CD4-positive, alpha-beta T cell treated with Interleukin-2 at 100 ng/mL for 4 hours (primary cell): Measurements from ENCODE around the gene C21orf91.
"Not testable (repeated sequence)": the region's sequence is repeated elsewhere in the genome, so short reads cannot be mapped to it uniquely, and the experiment has no call there.

Experiments
- DNase-seq: peaks from one replicate; pipeline ENCODE4 v3.0.0-alpha.2; 2020; ENCODE audit warnings: low spot score

C21orf91 gene

DNA sequence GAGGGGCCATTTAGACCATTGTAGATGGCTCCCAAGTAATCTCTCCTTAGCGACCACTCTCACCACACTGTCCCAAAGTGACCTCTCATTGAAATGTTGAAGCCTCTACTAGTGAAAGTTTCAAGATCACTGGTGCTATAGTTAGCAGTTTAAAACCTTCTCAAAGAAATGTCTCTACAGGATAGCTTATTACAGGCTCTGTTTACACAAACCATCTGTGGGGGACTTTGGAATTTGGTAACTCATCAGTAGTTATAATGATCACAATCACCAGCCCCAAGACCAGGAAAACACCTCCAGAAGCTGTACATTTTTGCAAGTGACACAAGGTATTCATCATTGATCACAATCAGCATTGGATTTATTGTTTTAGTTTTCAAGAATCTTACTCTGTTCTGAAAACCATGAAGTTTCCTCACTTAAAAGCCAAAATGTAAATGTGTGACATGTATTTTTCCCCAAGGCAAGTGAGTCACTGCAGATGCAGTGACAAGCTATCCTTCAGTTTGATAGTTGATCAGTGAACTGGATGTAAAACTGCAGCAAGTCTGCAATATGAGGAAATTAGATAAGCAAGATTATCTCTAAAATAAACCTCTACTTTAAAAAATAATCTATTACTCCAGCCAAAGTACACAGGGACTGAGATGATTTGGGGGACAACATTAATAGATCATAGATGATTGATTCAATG, 41.9 kb downstream of the C21orf91 start:
- peak; percentile 41 for DNase-seq

DNA sequence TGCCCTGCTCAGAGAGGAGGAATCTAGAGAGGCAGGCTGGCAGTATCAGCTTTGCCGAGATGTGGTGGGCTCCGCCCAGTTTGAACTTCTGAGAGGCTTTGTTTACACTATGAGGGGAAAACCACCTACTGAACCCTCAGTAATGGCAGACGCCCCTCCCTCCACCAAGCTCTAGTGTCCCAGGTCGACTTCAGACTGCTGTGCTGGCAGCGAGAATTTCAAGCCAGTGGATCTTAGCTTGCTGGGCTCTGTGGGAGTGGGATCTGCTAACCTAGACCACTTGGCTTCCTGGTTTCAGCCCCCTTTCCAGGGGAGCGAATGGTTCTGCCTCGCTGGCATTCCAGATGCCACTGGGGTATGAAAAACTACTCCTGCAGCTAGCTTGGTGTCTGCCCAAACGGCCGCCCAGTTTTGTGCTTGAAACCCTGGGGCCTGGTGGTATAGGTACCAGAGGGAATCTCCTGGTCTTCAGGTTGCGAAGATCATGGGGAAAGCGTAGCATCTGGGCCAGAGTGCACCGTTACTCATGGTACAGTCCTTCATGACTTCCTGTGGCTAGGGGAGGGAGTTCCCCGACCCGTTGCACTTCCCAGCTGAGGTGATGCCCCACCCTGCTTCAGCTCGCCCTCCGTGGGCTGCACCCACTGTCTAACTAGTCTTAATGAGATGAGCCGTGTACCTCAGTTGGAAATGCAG, 43.6 kb downstream of the C21orf91 start:
- DNase-seq = peak; percentile 79

DNA sequence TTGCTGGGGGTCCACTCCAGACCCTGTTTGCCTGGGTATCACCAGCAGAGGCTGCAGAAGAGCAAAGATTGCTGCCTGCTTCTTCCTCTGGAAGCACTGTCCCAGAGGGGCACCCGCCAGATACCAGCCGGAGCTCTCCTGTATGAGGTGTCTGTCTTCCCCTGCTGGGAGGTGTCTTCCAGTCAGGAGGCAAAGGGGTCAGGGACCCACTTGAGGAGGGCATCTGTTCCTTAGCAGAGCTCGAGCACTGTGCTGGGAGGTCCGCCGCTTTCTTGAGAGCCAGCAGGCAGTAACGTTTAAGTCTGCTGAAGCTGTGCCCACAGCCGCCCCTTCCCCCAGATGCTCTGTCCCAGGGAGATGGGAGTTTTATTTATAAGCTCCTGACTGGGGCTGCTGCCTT, 44.1 kb downstream of the C21orf91 start:
- not testable (repeated sequence) for DNase-seq

DNA sequence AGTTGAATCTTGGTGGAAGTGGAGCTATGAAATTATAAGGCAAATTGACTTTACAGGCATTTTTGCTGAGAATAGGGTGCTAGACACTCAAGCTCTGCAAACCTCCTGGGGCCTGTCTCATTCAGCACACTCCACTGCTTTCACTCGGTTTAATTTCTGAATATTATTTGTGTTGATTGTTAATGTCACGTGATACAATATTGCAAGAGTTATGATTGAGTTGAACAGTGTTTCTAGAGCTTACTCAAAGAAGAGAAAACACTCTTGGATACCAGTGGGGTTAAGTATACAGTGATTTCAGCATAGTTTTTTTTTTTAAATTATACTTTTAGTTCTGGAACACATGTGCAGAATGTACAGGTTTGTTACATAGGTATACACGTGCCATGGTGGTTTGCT, 49.7 kb downstream of the C21orf91 start:
- no peak for DNase-seq

DNA sequence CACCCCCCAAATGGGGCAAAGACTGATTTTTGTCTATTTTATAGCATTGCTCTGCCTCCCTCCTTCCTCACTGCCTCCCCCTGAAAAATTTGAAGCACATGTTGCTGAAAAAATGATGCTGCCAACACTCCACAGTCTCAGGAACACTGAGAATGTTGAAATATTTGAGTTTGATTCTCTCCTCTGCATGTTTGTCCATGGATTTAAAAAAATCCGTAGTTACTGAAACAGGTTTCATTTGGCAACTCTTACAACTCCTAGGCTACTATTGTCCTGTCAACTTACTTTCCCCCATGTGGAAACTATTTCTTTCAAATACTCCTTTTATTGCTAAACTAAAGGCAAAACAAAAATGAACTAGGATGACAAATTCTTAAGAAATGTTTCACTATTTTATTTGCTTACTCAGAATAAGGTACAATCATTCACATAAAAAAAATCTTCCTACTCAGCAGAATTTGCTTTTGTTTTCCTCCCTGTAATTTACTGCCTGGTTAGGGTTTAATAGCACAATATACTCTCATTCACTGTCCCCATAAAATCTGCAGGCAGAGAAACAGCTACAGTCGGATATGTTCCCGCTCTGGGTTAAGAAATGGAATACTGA, 50.2 kb downstream of the C21orf91 start:
- no peak for DNase-seq

DNA sequence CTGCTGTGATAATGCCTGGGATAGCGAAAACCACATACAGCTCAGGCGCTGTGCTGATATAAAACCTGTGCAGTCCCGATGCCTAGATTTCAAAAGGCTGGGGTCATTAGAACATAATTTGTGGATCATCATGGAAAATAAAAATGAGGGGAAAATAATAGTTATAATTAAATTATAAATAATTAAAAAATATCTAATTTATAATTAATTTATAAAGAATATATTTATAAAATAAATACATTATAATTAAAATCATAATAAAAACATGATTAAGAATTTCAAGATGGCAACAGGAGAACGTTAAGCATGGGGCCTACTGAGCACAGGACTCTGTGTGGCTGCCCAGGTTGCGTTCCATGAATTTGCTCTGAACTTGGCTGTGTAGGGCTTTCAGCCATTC, 53.9 kb downstream of the C21orf91 start:
- DNase-seq = no peak

DNA sequence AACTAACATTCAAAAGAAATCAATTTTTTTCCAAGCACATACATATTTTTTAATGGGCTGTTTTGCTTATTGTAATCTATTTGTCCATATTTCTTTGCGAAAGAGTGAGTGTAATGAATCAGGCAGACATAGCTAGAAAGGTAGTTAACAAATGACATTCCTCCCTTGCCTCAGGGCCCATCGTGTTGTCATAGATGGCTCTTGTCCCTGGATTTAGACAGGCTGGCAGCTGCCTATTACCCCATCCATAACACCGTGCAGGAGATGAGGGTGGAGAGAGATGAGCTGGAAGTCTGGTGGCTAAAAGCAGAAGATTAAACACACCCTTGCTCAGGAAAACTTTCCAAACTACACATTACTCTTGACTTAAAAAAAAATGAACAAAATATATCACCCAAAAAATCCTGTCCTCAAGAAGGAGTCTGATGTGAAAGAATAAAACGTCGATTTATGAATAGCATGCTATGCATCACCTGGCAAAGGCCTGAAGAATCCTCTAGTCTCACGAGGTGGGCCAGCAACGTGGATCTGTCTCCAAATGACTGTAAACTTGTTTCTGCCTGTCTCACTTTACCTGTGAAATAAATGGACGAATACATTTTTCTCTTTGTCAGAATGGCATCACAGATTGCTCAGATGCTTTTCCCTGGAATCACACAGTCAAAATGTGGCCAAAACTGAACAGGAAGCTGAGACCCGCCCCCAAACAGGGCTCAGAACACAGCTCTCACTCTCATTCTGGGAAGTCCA, 55.7 kb downstream of the C21orf91 start:
- DNase-seq = no peak

DNA sequence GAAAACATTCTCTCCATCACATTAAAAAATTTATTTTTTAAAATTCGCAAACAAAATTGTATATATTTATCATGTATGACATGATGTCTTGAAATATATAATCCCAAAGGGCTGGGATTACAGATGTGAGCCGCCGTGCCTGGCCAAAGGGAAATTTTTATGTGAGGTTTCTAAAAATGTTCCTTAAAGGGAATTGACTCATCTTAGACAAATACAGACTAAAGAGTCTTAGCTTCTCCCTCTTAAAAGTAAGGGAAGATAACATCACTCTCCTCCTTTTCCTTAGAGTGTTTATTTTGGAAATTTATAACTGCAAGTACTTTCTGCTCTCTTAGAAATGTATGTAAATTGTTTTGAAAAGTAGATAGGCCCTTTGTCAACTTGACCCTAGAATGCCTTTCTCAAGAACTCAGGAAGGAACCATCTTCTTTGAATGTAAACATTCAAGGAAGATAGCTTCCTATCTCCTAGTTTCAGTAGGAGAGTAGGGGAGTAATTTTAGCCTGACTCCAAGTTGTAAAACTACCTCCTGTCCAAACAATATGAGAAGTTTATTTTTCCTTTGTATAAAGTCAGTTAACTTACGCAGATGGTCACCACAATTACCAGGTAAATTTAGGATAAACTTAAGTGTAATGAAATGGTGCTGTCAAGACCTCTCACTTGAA, 59.5 kb downstream of the C21orf91 start:
- DNase-seq = no peak

DNA sequence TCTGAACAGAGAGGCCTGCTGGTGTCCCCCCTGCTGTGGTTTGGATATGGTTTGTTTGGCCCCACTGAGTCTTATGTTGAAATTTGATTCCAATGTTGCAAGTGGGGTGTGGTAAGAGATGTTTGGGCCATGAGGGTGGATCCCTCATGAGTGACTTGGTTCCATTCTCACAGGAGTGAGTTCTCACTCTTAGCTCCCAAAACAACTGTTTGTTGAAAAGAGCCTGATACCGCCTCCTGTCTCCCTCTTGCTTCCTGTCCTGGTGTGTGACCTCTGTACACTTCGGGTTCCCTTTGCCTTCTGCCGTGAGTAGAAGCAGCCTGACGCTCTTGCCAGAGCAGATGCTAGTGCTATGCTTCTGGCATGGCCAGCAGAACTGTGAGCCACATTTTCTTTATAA, 60.5 kb downstream of the C21orf91 start:
- no peak for DNase-seq

DNA sequence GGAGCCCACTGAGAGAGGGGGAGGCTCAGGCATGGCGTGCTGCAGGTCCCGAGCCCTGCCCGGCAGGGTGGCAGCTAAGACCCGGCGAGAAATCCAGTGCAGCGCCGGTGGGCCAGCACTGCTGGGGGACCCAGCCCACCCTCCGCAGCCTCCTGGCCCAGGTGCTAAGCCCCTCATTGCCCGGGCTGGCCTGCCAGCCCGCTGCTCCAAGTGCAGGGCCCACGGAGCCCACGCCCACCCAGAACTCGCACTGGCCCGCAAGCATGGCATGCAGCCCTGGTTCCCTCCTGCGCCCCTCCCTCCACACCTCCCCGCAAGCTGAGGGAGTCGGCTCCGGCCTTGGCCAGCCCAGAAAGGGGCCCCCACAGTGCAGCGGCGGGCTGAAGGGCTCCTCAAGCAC, 61.5 kb downstream of the C21orf91 start:
- DNase-seq = no peak

DNA sequence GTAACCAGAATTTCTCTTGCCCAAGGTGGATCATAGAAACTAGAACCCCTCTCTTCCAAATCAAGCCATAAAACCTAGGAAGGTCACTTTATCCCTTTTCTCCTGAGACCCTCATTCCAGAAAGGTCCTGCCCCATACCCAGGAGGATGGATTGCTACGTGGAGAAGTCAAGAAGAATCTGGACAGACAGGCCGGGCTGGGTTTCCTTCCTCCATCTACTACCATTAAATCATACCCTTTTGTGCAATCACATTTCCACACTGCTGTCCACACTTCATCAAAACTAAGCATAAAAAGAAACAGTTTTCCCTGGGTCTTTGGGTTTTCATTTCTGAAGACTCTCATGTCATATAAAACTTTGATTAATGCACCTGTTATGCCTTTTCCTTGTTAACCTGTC, 65.4 kb downstream of the C21orf91 start:
- no peak for DNase-seq

DNA sequence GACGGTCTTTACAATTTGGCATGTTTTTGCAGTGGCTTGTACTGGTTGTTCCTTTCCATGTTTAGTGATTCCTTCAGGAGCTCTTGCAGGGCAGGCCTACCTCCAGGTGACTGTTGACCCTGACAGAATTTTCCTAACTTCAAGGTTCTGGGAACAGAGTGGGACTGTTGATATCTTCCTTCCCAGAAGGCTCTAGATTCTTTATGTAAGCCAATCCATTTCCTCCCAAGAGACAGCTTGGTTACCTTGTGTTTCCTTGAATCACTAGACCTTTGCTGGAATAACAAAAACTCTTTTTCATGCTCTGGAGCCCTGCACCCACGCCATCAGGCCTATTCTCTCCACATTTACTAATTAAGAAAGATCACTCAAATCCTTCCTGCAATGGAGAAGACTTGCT, 67.0 kb downstream of the C21orf91 start:
- DNase-seq = no peak

DNA sequence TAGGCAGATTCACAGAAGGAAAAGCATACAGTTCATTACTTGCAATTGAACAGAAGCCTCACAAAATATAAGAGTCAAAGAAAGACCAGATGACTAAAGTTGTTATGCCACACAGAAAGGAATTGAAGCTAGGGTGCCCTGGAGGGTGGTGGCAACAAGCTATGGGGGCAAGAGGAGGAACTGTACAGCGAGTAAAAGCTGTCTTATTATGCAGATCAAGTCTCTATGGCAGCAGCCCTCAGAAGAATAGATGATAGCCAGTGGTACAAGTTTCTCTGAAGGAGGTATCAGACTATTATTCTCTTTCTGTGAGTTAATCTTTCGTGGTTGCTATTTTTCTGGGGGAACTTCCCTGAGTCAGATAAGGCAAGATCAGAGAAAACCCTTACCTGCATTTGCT, 72.2 kb downstream of the C21orf91 start:
- no peak for DNase-seq

DNA sequence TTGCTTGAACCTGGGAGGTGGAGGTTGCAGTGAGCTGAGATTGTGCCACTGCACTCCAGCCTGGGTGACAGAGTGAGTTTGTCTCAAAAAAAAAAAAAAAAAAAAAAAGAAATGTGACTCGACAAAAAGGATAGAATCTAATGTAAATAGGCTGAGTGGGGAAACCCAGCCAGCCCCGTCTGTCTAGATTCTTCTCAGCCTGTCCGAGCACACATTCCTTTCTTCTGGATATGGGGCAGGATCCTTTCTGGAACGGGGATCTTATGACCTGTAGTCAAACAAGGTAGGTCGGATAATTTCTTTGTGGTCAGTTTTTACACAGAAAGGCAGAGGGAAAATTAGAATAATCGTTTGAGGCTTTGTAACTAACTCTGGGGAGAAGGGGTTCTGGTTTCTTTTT, 74.1 kb downstream of the C21orf91 start:
- DNase-seq = no peak

DNA sequence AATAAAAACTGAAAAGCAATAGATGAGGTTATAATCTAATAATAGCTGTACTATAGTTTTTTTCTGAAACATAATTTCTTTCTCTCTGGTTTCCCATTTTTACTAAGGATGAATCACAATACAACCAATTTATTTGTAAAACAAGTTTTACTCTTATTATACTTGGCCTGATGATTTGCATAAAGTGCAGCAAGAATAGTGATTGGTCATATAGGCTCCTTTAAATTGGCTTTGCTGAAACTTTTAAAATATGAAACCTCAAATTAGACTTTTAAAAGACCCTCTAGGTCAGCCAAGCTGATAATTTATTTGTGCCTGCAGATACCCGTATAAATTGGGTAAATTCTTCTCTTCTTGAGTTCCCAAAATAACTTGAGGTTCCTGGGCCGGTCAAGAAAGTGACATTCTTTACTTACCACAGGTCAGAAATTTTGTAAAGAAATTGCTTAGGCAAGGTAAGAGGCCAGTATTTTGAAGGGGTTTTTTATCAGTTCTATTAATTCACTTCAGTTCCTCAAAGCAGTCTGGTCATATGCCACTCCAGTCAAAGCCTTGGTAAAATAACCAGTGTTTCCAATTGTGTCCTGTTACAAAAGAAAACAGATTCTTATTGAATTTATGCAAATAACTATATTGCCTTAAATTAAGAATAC, 76.1 kb downstream of the C21orf91 start:
- no peak for DNase-seq

DNA sequence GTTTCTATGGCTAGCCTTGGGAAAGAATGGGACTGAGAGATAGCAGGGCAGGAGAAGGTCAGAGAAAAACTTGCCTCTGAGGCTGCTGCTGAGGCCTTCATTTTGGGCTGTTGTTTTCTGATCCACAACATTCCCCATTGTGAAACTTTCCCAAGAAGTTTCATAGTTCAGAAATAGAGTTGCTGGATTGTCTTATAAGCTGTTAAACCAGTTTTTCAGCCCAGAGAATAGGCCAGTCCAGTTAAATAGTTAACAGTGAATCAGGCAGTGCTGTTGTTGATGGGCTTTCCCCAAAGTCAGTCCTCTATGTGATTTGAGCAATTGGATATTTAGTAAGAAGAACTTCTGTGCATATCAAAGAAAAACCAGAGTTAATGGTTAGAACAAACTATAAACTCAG, 77.0 kb downstream of the C21orf91 start:
- DNase-seq = no peak
